Stomach (tissue), 4 donors: ENCODE data around the gene CTSG.

ENCODE experiments used
- POLR2A ChIP-seq, 4 donors: fragments of 450-650 bp; IDR thresholded peaks; one replicate each; pipeline ENCODE4 v1.6.1; 2016; ENCODE audit warnings: antibody characterized with exemption in 4 of 4, control low read depth in 2 of 4, mild to moderate bottlenecking in 1 of 4, moderate library complexity in 1 of 4
- POLR2AphosphoS5 ChIP-seq, 3 donors: sonication (generic); formaldehyde crosslinking; IDR thresholded peaks; one replicate each; pipeline ENCODE4 v1.6.1; 2016; ENCODE audit warnings: antibody characterized with exemption in 3 of 3
- TF ChIP-seq, protein P1 (sequence below), 7 experiments: fragments of 450-650 bp in 4 of 7; fragments of 200-600 bp in 3 of 7; sonication (generic) in 3 of 7; IDR thresholded peaks; one replicate each; pipeline ENCODE4 v1.5.1; 2016 to 2019; ENCODE audit warnings: antibody characterized with exemption in 7 of 7, control low read depth in 2 of 7, mild to moderate bottlenecking in 1 of 7

DNA sequence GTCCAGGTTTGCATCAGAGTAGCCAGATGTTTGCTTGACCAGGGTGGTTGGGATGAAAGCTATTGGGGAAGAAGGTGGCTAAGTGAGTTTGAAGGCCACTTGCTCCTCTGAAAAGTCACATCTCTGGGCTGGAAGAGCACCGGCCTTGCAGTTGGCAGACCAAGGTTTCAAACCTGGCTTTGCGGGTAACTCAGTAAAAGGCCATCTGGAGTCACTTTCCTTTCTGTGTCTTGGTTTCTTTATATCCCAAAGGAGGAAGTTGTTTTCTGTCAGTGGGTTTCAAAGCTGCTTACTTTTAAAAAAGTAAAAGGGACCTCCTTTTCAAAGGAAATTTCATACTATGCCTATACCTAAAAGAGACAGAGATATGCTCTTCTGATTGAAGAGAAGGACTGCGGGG lies 41.8 kb downstream of the CTSG start:
- TF ChIP-seq, protein P1, sequence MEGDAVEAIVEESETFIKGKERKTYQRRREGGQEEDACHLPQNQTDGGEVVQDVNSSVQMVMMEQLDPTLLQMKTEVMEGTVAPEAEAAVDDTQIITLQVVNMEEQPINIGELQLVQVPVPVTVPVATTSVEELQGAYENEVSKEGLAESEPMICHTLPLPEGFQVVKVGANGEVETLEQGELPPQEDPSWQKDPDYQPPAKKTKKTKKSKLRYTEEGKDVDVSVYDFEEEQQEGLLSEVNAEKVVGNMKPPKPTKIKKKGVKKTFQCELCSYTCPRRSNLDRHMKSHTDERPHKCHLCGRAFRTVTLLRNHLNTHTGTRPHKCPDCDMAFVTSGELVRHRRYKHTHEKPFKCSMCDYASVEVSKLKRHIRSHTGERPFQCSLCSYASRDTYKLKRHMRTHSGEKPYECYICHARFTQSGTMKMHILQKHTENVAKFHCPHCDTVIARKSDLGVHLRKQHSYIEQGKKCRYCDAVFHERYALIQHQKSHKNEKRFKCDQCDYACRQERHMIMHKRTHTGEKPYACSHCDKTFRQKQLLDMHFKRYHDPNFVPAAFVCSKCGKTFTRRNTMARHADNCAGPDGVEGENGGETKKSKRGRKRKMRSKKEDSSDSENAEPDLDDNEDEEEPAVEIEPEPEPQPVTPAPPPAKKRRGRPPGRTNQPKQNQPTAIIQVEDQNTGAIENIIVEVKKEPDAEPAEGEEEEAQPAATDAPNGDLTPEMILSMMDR (IDR thresholded peaks at IDR 0.05): no peak
- no peak for TF ChIP-seq POLR2A (IDR thresholded peaks at IDR 0.05)
- no peak for TF ChIP-seq POLR2AphosphoS5 (IDR thresholded peaks at IDR 0.05)
